HG02840 (cell line): ENCODE measurements around the gene CACNA1H.

Source experiments
- ATAC-seq: cut with Tn5 transposase; IDR thresholded peaks from one replicate; pipeline ENCODE4 v1.9.1; 2021; ENCODE audit warnings: mild to moderate bottlenecking, moderate library complexity, moderate number of reproducible peaks; ENCODE audit not compliant: unreplicated experiment, low FRiP score

CACNA1H gene

DNA sequence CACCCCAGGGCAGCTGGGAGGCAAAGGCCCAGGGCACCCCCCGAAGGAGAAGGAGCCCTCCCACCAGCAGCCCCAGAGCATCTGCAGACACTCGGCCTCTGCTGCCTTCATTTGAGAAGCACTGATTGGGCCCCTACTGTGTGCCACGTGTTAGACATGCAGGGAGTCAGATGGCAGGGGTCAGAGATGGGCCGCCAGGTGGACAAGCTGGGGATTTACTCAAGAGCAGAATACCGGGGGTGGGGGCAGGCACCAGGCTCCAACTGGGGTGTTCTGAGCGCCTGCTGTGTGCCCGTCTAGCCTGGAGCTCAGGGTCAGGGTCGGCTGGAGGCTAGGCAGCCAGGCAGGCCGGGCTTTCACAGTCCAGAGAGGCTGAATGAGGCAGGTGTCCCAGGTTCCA lies 53.4 kb downstream of the CACNA1H start:
- ATAC-seq, result no peak

DNA sequence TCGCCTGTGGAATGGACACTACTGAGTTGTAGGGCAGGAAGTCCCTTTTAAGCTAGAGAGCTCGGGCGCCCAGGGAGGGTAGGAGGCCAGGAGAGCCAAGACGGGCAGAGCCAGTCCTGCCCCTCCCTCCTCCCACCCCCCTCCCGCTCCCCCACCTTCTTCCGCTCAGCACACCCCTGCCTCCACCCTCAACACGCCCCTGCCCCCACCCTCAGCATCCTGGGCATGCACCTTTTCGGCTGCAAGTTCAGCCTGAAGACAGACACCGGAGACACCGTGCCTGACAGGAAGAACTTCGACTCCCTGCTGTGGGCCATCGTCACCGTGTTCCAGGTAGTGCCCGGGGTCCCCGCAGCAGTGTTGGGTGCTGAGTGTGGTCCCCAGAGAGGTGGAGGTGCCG lies 53.9 kb downstream of the CACNA1H start:
- ATAC-seq, result no peak

DNA sequence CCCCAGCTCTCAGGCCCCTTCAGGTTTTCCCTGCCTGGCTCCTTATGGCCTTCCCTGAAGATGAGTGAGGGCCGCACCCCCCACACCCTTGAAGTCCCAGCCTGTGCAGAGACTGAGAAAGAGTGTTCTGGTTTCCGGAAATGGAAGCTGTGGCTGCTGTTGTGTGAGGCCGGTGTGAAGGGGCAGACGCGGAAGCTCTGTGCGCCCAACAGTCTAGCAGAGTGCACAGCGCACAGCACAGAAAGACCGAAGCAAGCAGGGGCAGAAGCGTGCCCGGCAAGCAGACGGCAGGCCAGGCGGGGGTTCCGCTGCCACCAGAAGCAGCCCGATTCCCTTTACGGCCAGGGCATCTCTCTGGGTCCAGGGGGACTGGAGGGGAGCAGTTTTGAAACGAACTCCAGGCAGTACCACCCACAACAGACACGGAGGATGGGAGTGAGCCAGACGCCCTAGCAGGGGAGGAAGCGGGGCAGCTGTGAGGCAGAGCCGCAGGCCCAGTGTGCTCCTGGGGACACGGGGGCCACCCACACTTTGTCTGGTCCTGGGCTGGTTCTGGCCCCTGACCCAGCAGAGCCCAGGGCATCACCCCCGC lies 55.4 kb downstream of the CACNA1H start:
- no peak for ATAC-seq

DNA sequence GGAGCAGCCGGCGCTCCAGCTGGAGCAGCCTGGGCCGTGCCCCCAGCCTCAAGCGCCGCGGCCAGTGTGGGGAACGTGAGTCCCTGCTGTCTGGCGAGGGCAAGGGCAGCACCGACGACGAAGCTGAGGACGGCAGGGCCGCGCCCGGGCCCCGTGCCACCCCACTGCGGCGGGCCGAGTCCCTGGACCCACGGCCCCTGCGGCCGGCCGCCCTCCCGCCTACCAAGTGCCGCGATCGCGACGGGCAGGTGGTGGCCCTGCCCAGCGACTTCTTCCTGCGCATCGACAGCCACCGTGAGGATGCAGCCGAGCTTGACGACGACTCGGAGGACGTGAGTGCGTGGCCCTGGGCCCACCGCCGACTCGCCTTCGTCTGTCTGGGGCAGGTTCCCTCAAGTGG lies 56.2 kb downstream of the CACNA1H start:
- no peak for ATAC-seq

DNA sequence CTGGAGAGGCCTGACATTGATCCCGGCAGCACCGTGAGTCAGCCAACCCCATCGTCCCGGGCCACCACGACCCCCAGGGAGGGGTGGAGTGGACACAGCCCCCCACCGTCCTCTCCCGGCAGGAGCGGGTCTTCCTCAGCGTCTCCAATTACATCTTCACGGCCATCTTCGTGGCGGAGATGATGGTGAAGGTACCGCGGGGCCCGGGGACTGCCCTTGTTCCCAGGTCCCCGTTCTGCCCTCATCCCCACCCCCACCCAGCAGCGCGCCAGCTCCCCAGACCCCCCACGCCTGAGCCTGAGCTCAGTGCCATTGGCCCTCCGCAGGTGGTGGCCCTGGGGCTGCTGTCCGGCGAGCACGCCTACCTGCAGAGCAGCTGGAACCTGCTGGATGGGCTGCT lies 57.6 kb downstream of the CACNA1H start:
- ATAC-seq, result no peak

DNA sequence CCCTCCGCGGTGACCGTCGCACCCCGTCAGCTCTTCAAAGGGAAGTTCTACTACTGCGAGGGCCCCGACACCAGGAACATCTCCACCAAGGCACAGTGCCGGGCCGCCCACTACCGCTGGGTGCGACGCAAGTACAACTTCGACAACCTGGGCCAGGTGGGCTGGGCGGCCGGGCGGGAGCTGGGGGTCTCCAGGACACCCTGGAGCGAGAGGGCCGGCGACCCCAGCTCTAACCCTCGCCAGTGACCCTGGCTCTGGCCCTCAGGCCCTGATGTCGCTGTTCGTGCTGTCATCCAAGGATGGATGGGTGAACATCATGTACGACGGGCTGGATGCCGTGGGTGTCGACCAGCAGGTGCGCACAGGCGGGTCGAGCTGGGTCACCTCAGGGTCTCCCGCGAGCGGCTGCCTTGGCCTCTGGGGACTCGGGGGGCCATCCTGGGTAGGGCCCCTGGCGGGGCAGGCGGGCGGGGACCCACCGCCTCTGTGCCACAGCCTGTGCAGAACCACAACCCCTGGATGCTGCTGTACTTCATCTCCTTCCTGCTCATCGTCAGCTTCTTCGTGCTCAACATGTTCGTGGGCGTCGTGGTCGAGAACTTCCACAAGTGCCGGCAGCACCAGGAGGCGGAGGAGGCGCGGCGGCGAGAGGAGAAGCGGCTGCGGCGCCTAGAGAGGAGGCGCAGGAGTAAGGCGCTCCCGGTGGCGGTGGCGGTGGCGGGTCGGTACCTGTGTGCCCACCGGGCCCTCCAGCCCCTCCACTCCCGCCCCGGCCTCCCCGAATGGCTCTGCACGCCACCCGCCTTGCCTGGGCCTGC lies 58.8 kb downstream of the CACNA1H start:
- ATAC-seq, result no peak

DNA sequence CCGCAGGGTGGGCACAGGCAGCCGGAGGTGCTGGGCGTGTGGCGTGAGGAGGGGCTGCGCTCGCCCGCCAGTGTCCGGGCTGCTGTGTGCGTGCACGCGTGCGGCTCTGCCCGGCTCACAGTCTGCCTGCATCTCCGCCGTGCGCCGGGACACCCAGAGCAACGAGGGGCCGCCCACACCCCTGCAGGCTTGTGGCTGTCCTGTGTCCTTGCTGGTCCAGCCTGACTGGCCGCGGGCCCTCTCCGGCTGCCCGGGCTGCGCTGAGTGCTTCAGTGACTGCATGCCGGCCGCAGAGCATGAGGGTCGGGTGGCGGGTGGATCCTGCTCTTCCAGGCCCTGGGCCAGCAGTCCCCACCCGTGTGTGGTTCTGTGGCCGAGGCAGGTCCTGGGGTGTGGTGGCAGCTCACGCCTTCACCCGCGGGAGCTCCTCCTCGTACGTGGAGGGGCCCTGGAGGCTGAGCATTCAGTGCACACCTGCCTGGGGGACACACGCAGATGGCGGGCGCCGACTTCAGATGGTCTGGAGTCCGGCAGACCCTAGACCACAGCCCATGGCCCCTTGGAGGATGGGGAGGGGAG lies 59.8 kb downstream of the CACNA1H start:
- ATAC-seq, result no peak

DNA sequence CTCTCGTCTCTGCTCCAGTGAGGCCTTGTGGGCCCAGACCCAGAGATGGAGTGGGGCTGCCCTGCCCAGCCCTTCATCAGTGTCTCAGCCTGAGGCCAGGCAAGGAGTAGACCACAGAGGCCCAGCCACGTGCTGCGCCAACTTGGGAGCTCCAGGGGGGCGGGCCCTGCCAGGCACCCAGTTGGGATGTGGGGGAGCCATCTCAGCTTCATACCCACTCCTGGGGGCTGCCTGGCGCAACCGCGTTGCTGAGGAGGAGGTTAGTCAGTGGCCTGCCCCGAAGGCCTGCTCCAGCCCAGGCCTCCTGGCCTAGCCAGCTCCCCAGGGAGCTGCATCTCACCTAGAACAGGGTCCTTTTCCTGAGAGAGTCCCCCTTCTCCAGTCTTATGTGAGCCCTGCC lies 60.3 kb downstream of the CACNA1H start:
- no peak for ATAC-seq

DNA sequence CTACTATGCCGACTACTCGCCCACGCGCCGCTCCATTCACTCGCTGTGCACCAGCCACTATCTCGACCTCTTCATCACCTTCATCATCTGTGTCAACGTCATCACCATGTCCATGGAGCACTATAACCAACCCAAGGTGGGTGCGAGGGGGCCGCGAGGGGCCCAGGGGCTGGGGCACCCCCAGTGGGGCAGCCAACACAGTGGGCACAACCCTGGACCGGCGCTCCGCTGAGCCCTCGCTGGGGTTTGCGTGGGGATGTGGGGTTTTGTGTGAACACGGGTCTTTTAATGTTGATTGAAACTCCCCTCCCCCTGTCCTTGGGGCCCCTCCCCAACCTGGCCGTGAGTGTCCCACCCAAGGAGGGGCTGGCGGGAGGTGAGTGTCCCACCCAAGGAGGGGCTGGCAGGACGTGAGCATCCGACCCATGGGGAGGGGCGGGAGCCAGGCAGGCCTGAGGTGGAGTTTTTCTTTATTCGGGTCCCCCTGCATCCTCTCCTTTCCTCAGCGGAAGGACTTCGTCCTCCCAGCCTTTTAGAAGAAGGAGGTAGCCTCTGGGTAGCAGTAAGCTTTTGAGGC lies 61.0 kb downstream of the CACNA1H start:
- no peak for ATAC-seq

DNA sequence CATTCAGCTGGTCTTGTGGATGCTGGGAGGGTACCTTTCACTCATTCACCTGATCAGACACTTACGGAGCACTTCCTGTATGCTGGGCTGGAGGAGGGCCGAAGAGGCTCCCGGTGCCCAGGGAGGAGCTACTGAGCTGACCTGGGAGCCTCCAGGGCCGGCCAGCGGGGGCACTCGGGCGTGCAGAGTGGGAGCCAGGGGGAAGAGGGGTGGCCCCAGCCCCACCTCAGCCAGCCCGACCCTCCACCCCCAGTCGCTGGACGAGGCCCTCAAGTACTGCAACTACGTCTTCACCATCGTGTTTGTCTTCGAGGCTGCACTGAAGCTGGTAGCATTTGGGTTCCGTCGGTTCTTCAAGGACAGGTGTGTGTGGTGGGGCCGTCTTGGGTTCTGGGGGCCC lies 61.8 kb downstream of the CACNA1H start:
- ATAC-seq, result no peak

DNA sequence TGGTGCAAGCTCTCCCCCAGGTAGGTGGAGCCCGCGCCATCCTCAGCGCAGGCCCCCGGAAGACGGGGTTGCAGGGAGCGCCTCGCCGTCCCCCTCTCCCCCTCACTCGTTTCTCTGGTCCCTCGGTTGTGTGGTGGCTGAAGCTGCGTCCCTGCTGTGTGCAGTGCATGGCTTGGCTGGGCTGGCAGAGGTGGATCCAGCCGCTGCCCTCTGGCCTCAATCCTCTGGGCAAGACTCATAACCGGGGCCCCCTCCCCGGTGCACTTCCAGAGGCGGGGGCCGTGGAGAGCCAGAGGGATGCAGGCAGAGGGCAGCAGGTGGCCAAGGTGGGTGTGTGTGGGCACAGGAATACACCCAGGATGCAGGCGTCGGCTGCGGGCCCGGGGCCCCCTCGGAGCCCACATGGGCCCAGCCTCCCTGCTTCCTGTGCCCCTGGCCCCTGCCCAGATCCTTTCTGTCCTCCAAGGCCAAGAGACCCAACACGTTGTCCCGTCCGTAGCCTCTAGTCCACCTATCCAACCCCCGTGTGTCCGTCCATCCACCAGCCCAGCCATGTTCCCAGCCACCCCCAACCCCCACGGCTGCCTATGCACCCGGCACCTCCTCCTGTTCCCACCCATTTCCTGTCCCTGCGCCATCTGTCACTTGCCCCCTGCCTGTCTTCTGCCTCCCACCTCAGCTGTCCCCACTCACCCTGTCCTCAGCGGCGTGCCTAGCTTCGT lies 62.8 kb downstream of the CACNA1H start:
- ATAC-seq, result no peak

DNA sequence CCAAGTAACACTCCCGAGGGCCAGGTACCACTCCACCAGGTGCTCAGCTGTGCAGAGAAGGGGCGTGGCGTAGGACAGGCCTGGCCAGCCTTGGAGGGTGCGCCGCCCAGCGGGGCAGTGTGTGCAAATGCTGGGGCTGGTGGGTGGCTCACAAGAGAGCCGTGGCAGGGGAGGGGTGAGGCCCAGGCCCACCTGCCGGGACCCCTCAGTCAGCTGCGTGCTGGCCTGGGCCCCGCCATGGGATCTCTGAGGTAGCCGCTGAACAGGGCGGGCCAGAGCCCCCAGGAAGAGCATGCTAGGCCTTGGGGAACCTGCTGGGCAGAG lies 63.4 kb downstream of the CACNA1H start:
- ATAC-seq, result no peak

DNA sequence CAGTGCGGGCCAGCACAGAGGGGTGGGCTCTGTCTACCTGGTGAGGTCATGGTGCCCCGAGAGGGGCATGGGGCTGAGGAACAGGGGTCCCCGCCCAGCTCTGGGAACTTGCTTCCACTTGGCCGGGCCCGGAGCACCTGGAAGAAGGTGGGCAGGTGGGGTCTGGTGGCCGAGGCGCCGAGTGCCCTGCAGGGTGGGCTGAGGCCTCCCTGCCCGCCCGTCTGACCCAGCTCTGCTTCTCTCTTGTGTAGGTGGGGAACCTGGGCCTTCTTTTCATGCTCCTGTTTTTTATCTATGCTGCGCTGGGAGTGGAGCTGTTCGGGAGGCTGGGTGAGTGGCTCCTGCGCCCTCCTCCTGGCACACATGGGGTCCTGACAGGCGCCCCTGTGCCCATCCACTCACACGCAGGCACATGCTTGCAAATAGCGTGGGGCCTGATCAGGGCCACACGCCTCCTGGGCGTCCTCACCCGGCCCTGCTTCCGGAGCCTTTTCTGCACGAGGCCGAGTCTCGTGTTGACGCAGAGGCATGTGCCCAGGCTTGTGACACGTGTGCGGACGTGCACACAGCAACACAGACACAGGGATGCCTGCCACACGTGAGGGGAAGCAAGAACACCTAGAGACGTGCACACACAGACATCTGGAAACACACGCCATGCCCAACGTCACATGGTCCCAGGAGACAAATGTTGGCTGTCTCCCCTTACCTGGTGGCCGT lies 63.9 kb downstream of the CACNA1H start:
- no peak for ATAC-seq

DNA sequence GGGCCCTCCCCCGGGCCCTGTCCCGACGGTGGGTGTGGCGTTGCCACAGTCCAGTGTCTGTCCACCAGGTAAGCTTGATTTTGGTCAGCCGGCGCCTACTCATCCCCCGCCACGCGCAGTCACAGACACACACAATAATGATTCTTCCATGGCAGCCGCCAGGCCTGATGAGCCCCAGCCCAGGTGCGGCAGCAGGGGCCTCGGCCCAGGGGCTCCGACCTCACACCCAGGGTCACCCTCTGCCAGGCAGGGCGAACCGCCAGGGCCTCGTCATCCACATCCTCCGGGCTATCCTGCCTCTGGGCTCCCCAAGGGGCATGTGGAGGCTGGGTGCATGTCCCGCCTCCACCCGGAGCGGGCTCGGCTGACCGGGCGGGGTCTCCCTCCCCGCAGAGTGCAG lies 64.6 kb downstream of the CACNA1H start:
- ATAC-seq, result no peak

DNA sequence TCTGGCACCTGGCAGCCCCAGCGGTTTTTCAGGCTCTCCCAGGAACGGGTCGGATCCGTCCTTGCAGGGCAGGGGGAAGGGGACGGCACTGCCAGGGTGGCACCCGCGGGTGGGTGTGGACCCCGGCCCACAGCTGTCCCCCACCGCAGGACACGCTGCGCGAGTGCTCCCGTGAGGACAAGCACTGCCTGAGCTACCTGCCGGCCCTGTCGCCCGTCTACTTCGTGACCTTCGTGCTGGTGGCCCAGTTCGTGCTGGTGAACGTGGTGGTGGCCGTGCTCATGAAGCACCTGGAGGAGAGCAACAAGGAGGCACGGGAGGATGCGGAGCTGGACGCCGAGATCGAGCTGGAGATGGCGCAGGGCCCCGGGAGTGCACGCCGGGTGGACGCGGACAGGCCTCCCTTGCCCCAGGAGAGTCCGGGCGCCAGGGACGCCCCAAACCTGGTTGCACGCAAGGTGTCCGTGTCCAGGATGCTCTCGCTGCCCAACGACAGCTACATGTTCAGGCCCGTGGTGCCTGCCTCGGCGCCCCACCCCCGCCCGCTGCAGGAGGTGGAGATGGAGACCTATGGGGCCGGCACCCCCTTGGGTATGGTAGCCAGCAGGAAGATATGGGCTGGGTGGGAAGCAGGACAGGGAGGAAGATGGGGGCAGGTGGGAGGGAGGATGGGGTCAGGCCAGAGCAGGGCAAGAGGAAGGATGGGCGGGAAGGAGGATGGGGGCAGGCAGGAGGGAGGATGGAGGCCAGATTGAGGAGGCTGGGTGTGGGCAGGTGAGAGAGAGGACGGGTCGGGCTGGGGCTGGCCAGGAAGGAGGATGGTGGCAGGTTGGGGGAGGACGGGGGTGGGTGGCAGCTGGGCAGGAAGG lies 65.4 kb downstream of the CACNA1H start:
- ATAC-seq, result no peak

DNA sequence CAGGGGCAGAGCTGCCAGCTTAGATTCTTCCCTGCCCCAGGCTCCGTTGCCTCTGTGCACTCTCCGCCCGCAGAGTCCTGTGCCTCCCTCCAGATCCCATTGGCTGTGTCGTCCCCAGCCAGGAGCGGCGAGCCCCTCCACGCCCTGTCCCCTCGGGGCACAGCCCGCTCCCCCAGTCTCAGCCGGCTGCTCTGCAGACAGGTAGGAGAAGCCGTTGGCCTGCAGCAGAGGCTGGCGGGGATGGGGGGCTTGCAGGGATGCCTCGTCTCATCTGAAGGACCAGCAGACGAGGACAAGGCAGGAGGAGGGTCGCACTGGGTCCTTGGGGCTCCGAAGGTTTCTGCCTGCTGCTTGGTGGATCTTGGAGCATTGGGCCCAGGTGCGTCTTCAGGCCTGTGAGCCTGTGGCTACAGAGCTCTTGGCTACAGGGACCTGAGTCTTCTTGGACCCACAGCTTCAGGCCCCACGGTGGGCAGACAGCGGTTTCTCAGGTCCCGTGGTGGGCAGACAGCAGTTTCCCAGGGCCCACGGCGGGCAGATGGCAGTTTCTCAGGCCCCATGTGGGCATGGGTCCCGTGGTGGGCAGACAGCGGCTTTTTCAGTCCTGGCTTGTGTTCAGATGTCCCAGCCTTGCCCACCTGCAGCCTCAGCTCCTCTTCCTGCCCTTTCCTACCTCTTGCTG lies 66.2 kb downstream of the CACNA1H start:
- no peak for ATAC-seq

DNA sequence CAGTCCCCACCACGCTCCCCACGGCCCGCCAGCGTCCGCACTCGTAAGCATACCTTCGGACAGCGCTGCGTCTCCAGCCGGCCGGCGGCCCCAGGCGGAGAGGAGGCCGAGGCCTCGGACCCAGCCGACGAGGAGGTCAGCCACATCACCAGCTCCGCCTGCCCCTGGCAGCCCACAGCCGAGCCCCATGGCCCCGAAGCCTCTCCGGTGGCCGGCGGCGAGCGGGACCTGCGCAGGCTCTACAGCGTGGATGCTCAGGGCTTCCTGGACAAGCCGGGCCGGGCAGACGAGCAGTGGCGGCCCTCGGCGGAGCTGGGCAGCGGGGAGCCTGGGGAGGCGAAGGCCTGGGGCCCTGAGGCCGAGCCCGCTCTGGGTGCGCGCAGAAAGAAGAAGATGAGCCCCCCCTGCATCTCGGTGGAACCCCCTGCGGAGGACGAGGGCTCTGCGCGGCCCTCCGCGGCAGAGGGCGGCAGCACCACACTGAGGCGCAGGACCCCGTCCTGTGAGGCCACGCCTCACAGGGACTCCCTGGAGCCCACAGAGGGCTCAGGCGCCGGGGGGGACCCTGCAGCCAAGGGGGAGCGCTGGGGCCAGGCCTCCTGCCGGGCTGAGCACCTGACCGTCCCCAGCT lies 67.3 kb downstream of the CACNA1H start:
- no peak for ATAC-seq

DNA sequence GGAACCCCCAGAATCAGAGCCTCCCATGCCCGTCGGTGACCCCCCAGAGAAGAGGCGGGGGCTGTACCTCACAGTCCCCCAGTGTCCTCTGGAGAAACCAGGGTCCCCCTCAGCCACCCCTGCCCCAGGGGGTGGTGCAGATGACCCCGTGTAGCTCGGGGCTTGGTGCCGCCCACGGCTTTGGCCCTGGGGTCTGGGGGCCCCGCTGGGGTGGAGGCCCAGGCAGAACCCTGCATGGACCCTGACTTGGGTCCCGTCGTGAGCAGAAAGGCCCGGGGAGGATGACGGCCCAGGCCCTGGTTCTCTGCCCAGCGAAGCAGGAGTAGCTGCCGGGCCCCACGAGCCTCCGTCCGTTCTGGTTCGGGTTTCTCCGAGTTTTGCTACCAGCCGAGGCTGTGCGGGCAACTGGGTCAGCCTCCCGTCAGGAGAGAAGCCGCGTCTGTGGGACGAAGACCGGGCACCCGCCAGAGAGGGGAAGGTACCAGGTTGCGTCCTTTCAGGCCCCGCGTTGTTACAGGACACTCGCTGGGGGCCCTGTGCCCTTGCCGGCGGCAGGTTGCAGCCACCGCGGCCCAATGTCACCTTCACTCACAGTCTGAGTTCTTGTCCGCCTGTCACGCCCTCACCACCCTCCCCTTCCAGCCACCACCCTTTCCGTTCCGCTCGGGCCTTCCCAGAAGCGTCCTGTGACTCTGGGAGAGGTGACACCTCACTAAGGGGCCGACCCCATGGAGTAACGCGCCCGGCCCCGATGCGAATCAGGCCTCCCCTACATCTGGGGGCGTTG lies 68.1 kb downstream of the CACNA1H start:
- no peak for ATAC-seq
